HL-60/S4 (cell line): ENCODE data around the gene SCN5A.

ENCODE experiments used
- in situ Hi-C: fragments of 300-500 bp; cut with MboI; formaldehyde crosslinking; loops from 2 replicates; pipeline ENCODE4 v1.14.3; 2022; ENCODE audit warnings: low sequenced_read_pairs

Gene SCN5A

GRCh38 chr3:38627956-38628355, 21.5 kb downstream of the SCN5A start:
- in situ Hi-C loops, result no loop called here

- in situ Hi-C loops, result no loop called here
Measured at GRCh38 chr3:38626171-38626570, 23.3 kb downstream of the SCN5A start.

GRCh38 chr3:38623539-38623938, 25.9 kb downstream of the SCN5A start:
- in situ Hi-C loops, result no loop called here

GRCh38 chr3:38622336-38622735, 27.2 kb downstream of the SCN5A start:
- in situ Hi-C loops, result no loop called here

GRCh38 chr3:38620236-38620635, 29.3 kb downstream of the SCN5A start:
- in situ Hi-C loops, result no loop called here

GRCh38 chr3:38618343-38618742, 31.1 kb downstream of the SCN5A start:
- in situ Hi-C loops, result no loop called here

- in situ Hi-C loops, result no loop called here
Measured at GRCh38 chr3:38617586-38617985, 31.9 kb downstream of the SCN5A start.

- in situ Hi-C loops, result no loop called here
Measured at GRCh38 chr3:38617137-38617536, 32.4 kb downstream of the SCN5A start.

- in situ Hi-C loops, result no loop called here
Measured at GRCh38 chr3:38616658-38617057, 32.8 kb downstream of the SCN5A start.

GRCh38 chr3:38616111-38616510, 33.4 kb downstream of the SCN5A start:
- in situ Hi-C loops, result no loop called here

- in situ Hi-C loops, result no loop called here
Measured at GRCh38 chr3:38614651-38615352, 34.7 kb downstream of the SCN5A start.

- in situ Hi-C loops, result no loop called here
Measured at GRCh38 chr3:38614091-38614490, 35.4 kb downstream of the SCN5A start.

- in situ Hi-C loops, result no loop called here
Measured at GRCh38 chr3:38613426-38613825, 36.1 kb downstream of the SCN5A start.

GRCh38 chr3:38611866-38612265, 37.6 kb downstream of the SCN5A start:
- in situ Hi-C loops, result no loop called here

- in situ Hi-C loops, result no loop called here
Measured at GRCh38 chr3:38610934-38611333, 38.6 kb downstream of the SCN5A start.

GRCh38 chr3:38610436-38610835, 39.1 kb downstream of the SCN5A start:
- in situ Hi-C loops, result no loop called here

- in situ Hi-C loops, result no loop called here
Measured at GRCh38 chr3:38609386-38610111, 39.9 kb downstream of the SCN5A start.

- in situ Hi-C loops, result no loop called here
Measured at GRCh38 chr3:38608961-38609360, 40.5 kb downstream of the SCN5A start.

- in situ Hi-C loops, result no loop called here
Measured at GRCh38 chr3:38608086-38608775, 41.3 kb downstream of the SCN5A start.

GRCh38 chr3:38606561-38606960, 42.9 kb downstream of the SCN5A start:
- in situ Hi-C loops, result no loop called here

GRCh38 chr3:38605981-38606380, 43.5 kb downstream of the SCN5A start:
- in situ Hi-C loops, result no loop called here

GRCh38 chr3:38604246-38604645, 45.2 kb downstream of the SCN5A start:
- in situ Hi-C loops, result no loop called here
